GM12891 (cell line): ENCODE data around the gene TMEM52.
A peak's percentile ranks its signal among the peaks of the same experiment; 100 is the strongest.
"Not testable (repeated sequence)": the region's sequence is repeated elsewhere in the genome, so short reads cannot be mapped to it uniquely, and the experiment has no call there.

Experiments
- DNase-seq: peaks from one replicate; pipeline ENCODE4 v3.0.0; 2011; ENCODE audit warnings: low spot score; ENCODE audit not compliant: insufficient read length
- FAIRE-seq: peaks from 2 replicates; lab custom pipeline; 2011; peaks lifted over from hg19 to GRCh38; lab: Jason Lieb, UNC
- PAX5 ChIP-seq: IDR thresholded peaks from 2 replicates; pipeline ENCODE4 v1.6.1; 2011; ENCODE audit warnings: low read length, moderate library complexity, mild to moderate bottlenecking; ENCODE audit not compliant: insufficient read depth, severe bottlenecking
- POLR2A ChIP-seq: IDR thresholded peaks from 2 replicates; pipeline ENCODE4 v1.6.1; 2011; ENCODE audit warnings: low read depth, low read length, control low read depth
- POLR2AphosphoS5 ChIP-seq: IDR thresholded peaks from 2 replicates; pipeline ENCODE4 v1.6.1; 2011; ENCODE audit warnings: low read depth, low read length, control low read depth
- POU2F2 ChIP-seq: IDR thresholded peaks from 2 replicates; pipeline ENCODE4 v1.6.1; 2011; ENCODE audit warnings: low read depth, mild to moderate bottlenecking, control low read depth, low read length, moderate library complexity
- SPI1 ChIP-seq: IDR thresholded peaks from 2 replicates; pipeline ENCODE4 v1.6.1; 2011; ENCODE audit warnings: low read depth, low read length, control low read depth
- TAF1 ChIP-seq: IDR thresholded peaks from 2 replicates; pipeline ENCODE4 v1.6.1; 2011; ENCODE audit warnings: low read depth, low read length, control low read depth

Gene TMEM52

DNA sequence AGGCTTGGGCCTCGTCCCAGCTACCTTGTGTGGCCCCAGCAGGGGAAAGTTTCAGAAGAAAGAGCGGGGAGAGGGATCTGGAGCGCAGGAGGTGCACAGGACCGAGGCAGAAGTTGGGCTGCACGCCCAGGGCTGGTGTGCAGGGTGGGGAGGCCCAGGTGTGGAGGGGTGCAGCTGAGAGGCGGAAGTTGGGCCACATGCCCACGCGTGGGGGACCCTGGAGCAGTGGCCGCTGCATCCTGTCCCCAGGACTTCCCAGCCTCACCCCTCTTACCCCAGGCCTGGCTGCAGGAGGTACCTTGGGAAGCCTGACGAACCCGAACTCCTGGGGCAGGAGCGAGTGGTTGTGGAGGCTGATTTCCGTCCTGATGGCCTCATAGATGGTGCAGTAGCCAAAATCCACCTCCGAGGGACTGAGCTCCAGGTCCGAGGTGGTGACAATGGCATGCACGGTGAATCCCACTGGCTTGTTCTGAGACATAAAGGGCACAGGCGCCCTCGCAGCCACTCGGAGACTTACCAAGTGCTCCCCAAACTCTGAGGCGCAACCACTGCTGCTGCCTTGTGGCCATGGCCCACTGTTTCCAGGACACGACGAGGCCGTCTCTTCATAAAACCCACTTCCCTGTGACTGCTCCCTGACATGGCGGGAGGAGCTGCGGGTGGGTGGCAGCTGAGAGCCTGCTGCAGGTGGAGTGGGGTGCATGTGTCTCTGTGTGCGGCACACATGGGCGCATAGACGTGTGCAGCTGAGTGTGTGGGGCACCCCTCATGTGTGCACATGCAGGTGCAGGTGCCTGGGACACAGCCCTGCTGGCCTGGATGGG is 20.4 kb upstream of the TMEM52 start:
- TF ChIP-seq POU2F2 = no peak
- TF ChIP-seq SPI1 = no peak
- TF ChIP-seq TAF1 = no peak
- FAIRE-seq (no peak), DNase-seq (no peak)

DNA sequence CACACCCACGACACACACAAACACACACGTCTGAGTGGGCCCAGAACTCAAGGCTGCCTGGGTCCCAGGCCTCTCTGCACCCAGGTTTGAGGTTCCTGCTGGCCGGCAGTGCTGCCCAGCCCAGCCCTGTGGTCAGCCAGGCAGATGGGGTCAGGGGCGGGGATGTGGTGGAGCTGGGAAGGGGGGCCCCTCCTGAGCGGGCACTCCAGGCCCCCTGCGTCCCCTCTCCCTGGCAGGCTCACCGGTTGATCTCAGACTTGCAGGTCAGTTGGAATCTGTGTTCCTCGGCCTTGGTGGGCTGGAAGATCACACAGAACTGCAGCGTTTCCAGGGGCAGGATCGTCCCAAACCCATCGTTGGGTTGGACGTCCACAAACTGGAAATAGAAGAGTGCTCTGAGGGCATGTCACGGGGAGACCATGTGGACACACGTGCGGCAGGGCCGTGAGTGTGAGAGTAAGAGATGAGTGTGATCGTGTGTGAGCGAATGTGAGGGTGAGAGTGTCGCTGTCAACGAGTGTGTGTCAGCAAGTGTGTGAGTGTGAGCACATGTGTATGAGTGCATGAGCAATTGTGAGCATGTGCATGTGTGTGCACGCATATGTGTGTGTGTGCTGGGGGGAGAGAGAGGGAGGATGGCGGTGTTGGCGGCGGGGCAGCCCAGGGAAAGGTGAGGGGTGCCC is 19.7 kb upstream of the TMEM52 start:
- peak; percentile 31 for FAIRE-seq
- TF ChIP-seq PAX5 (no peak), POLR2AphosphoS5 (no peak), TAF1 (no peak), POU2F2 (no peak), SPI1 (no peak)
- no peak for DNase-seq

DNA sequence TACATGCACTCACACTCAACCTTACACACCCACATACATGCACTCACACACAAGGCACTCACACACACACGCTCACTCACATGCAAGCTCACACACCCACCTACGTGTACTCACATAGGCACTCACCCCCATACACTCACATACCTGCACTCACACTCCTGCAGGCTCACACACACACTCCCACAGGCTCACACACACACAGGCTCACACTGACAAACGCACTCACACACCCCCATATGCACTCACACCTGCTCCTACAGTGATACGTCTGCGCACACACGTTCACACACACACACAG is 19.1 kb upstream of the TMEM52 start:
- FAIRE-seq = no peak
- no peak for TF ChIP-seq POLR2A

DNA sequence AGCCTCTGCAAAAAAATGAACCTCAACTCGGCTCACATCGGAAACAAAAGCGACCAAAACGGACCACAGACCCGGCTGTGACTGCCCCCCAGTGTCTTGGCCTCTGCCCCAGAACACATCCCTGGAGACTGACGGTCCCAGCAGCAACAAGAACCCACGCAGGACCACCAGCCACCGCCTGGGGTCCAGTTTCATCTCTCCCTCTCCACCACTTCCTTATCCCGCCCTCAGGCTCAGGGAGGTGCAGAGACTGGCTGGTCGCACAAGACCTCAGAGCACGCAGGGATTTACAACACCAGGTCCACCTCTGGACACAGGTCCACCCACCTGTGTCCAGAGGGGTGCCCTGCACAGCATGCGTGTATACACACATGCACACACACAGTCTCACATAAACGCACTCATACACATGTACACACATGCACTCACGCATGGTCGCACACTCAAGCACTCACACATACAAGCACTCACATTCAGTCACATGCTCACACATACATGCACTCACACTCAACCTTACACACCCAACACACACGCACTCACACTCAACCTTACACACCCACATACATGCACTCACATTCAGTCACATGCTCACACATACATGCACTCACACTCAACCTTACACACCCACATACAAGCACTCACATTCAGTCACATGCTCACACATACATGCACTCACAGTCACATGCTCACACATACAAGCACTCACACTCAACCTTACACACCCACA is 18.6 kb upstream of the TMEM52 start:
- TF ChIP-seq SPI1 (no peak), POLR2AphosphoS5 (no peak), POLR2A (no peak), POU2F2 (no peak), TAF1 (no peak), PAX5 (no peak)
- DNase-seq = no peak
- no peak for FAIRE-seq

More for the DNA sequence above, 19.1 kb upstream of the TMEM52 start:
- DNase-seq = no peak

DNA sequence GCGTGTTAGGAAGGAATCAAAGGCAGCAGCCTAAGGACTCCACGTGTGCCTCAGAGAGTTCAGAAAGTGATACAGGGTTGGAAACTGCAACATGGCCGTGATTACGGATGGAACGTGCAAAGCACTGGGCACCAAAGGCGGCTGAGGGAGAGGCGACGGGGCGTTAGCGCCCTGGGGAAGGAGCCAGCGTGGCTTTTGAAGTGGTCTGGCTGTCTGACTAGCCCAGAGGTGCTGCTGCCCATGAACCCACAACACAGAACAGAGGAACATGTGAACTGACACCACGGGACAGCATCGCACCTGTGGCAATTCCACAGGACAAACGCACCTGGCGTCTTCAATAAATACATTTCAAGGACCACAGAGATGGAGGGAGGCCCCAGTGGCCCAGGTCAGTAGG is 18.0 kb upstream of the TMEM52 start:
- DNase-seq (no peak), FAIRE-seq (no peak)
- no peak for TF ChIP-seq POLR2AphosphoS5
- no peak for TF ChIP-seq PAX5
- TF ChIP-seq POU2F2 = no peak
- TF ChIP-seq SPI1 = no peak
- no peak for TF ChIP-seq POLR2A
- TF ChIP-seq TAF1 = no peak

DNA sequence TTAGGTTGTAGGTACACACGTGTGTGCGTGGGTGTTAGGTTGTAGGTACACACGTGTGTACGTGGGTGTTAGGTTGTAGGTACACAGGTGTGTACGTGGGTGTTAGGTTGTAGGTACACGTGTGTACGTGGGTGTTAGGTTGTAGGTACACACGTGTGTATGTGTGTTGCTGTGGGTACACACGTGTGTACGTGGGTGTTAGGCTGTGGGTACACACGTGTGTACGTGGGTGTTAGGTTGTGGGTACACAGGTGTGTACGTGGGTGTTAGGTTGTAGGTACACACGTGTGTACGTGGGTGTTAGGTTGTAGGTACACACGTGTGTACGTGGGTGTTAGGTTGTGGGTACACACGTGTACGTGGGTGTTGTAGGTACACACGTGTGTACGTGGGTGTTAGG is 15.8 kb upstream of the TMEM52 start:
- not testable (repeated sequence) for DNase-seq
- peak; percentile 86 for FAIRE-seq

DNA sequence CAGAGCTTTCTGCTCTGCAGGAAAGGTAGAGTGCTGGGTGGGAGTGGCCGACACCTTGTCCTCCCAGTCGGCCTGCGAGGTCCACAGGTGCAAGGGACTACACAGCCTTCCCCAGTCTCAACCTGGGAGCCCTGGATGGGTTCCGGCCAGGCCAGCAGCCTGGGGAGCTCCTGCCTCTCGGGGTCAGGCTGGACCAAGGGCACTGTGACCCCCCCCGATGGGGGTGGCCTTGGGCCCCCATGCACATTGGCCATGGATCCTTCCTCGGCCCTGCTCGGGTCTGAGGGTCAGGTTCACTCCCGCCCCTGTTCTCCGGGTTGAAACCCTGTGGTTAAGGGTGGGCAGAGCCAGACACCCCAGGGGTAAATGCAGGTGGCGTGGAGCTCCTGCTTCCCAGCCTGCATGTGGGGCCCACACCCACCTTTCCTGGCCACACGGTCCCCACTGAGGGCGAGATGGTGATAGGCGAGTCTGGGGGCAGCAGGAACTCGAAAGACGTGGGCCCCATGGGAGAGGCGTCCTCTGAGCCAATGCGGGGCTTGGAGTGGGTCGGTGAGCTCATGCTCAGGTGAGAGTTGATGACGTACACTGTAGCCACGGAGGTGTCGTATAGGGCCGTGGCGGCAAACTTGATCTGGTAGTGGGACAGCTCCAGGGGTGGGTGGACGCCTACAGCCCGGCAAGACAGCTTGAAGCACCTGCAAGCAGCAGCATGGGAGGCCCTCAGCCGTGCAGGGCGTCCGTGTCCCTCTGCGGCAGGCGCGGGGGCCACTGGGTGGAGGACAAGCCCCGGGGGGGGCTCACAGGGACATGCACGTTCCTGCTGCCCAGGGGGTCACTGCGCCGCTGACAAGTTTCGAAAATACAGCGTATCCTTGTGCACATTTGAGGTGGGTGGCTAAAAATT is 10.8 kb upstream of the TMEM52 start:
- FAIRE-seq (no peak), DNase-seq (no peak)
- TF ChIP-seq POU2F2 (no peak), PAX5 (no peak), POLR2AphosphoS5 (no peak), POLR2A (no peak), TAF1 (no peak), SPI1 (no peak)

DNA sequence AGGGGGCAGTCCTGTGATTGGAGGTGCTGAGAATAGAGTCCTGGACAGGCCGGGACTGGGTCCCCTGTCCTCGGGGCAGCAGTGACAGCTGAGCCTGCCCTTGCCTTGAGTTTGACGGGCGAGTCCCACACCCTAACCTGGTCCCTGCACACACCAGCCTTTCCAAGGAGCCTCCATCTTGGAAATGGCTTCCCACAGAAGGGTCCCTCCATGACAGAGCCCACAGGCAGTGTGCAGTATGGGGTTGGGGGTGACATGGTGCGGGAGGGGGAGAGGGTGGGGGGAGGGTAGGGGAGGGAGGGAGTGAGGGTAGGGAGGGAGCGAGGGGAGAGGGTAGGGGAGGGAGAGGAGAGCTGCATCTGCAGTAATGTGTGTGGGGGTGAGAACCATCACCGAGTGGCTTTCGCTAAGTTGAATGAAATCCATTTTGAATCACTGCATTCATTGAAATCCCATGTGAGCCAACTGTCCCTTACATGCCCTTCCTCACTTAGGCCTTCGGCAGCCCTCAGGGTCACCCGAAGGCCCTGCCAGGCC is 10.1 kb upstream of the TMEM52 start:
- TF ChIP-seq POLR2AphosphoS5 = no peak
- no peak for TF ChIP-seq SPI1
- TF ChIP-seq TAF1 = no peak
- no peak for TF ChIP-seq PAX5

DNA sequence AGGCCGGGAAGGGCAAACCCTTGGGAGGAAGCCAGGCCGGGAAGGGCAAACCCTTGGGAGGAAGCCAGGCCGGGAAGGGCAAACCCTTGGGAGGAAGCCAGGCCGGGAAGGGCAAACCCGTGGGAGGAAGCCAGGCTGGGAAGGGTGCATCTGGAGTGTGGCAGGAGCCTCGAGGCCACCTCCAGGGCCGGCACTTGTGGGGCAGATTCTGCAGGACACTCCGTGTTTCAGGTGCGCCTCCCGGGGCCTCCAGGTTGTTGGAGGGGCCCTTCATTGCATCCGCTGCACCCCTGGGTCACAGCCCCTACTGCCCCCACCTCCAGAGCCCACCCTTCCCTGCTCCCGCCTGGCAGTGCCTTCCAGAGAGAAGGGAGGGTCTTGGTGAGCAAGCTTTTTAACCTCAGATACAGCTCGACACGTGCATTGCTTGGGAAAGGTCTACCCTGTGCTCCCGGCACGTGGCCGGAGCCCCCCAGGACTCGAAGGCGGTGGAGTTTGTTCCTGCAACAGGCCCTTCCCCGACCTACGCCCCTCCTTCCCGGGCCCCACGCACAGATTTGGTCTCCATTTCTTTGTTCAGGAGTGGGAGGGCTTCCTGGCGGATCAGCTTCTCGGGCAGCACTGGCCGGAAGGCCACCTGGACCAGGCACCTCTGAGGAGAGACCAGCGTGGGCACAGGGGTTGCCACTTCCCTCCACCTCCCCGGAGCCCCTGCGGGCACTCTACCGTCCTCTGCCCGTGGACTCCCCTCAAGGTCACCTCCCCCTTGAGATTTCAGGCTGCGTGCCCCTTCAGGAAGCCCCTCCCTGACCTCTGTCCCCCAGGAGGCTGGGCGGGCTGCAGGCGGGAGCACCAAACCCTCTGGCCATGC is 9.4 kb upstream of the TMEM52 start:
- FAIRE-seq (no peak), DNase-seq (no peak)
- TF ChIP-seq PAX5 (no peak), TAF1 (no peak), SPI1 (no peak), POLR2A (no peak), POU2F2 (no peak), POLR2AphosphoS5 (no peak)

More for the DNA sequence above, 10.1 kb upstream of the TMEM52 start:
- FAIRE-seq (no peak), DNase-seq (no peak)
